H1 (cell line): Measurements from ENCODE around the gene GPD1L. TPM values are rescaled to one million over a fixed set of nuclear protein-coding genes. Genes with fewer than 3 reads are reported as not detected.

ENCODE experiments used
- CTCF ChIA-PET: fragments of 300-600 bp; sonication (Branson Sonifier 250); formaldehyde crosslinking; loops from one replicate; lab custom pipeline; 2021; ENCODE audit not compliant: partially characterized antibody; lab: Charles Lee
- POLR2A ChIA-PET: fragments of 300-600 bp; sonication (Branson Sonifier 250); formaldehyde crosslinking; loops from one replicate; lab custom pipeline; 2021; ENCODE audit warnings: inconsistent platforms; ENCODE audit not compliant: partially characterized antibody; lab: Charles Lee
- DNase-seq, 2 experiments: peaks; one replicate each; pipeline versions ENCODE4 v3.0.0 to v3.0.0-alpha.2; 2010 to 2022; ENCODE audit warnings: low spot score in 2 of 2, low read depth in 1 of 2, mixed read lengths in 1 of 2
- FAIRE-seq: peaks from 2 replicates; lab custom pipeline; 2011; peaks lifted over from hg19 to GRCh38; lab: Jason Lieb, UNC
- H2AFZ ChIP-seq: 2 replicates; pipeline ENCODE4 v1.8.1; 2012; ENCODE audit warnings: low read length, inconsistent platforms
- H2AK5ac ChIP-seq: 2 replicates; pipeline ENCODE4 v1.6.1; 2013; ENCODE audit warnings: low read depth, low read length
- H2BK120ac ChIP-seq: replicated peaks from 2 replicates; pipeline ENCODE3; 2013; ENCODE audit warnings: low read depth, low read length, inconsistent platforms
- H2BK12ac ChIP-seq: 2 replicates; pipeline ENCODE4 v1.6.1; 2013; ENCODE audit warnings: low read depth, low read length
- H2BK15ac ChIP-seq: 2 replicates; pipeline ENCODE4 v1.6.1; 2013; ENCODE audit warnings: low read length
- H2BK20ac ChIP-seq: 2 replicates; pipeline ENCODE4 v1.6.1; 2013; ENCODE audit warnings: low read length
- H2BK5ac ChIP-seq: 2 replicates; pipeline ENCODE4 v1.6.1; 2013; ENCODE audit warnings: low read depth, low read length
- H3K14ac ChIP-seq: 2 replicates; pipeline ENCODE4 v1.6.1; 2013; ENCODE audit warnings: inconsistent platforms; ENCODE audit not compliant: insufficient read length
- H3K18ac ChIP-seq: 2 replicates; pipeline ENCODE4 v1.6.1; 2013; ENCODE audit warnings: low read length; ENCODE audit errors: extremely low read depth
- H3K23ac ChIP-seq: 2 replicates; pipeline ENCODE4 v1.6.1; 2013; ENCODE audit warnings: inconsistent platforms; ENCODE audit not compliant: insufficient read length
- H3K23me2 ChIP-seq: 2 replicates; pipeline ENCODE4 v1.6.1; 2013; ENCODE audit warnings: low read depth, low read length
- H3K27ac ChIP-seq: 2 replicates; pipeline ENCODE4 v1.6.1; 2011; ENCODE audit warnings: low read depth, low read length, inconsistent platforms
- H3K27me3 ChIP-seq, 4 experiments: replicated peaks in 1 of 4; 1 replicate in 1 of 4; 2 replicates in 3 of 4; pipeline versions ENCODE4 v1.6.1 to v1.8.1; 2011 to 2013; ENCODE audit warnings: low read length in 3 of 4, mild to moderate bottlenecking in 3 of 4, inconsistent platforms in 2 of 4, mixed read lengths in 2 of 4, moderate library complexity in 1 of 4; ENCODE audit not compliant: control insufficient read depth in 3 of 4, insufficient read depth in 3 of 4; ENCODE audit errors: extremely low read depth in 1 of 4
- H3K36me3 ChIP-seq, 4 experiments: 2 replicates each; pipeline versions ENCODE4 v1.6.1 to v1.8.1; 2011 to 2013; ENCODE audit warnings: mild to moderate bottlenecking in 4 of 4, low read length in 3 of 4, moderate library complexity in 2 of 4, control low read depth in 1 of 4, inconsistent platforms in 1 of 4; ENCODE audit not compliant: insufficient read depth in 4 of 4, control insufficient read depth in 2 of 4
- H3K4ac ChIP-seq: replicated peaks from 2 replicates; pipeline ENCODE3; 2013; ENCODE audit warnings: low read length, low read depth, mixed read lengths, inconsistent platforms; ENCODE audit not compliant: insufficient read length
- H3K4me1 ChIP-seq, 4 experiments: replicated peaks in 1 of 4; 1 replicate in 1 of 4; 2 replicates in 3 of 4; pipeline versions ENCODE4 v1.6.1 to v1.8.1; 2011 to 2013; ENCODE audit warnings: low read length in 3 of 4, inconsistent platforms in 2 of 4, mixed read lengths in 1 of 4; ENCODE audit not compliant: insufficient read depth in 4 of 4, control insufficient read depth in 3 of 4
- H3K4me2 ChIP-seq, 2 experiments: 2 replicates each; pipeline versions ENCODE4 v1.6.1 to v1.8.1; 2011 to 2013; ENCODE audit warnings: low read depth in 2 of 2, low read length in 2 of 2, control low read depth in 1 of 2, inconsistent platforms in 1 of 2, mild to moderate bottlenecking in 1 of 2; ENCODE audit not compliant: insufficient read depth in 1 of 2
- H3K4me3 ChIP-seq, 4 experiments: fragments of 200-600, 300-600 bp in 1 of 4; sonication (generic), shearing (Covaris generic), sonication (Bioruptor Twin) in 1 of 4; 2 replicates each; pipeline versions ENCODE4 v1.5.1 to v1.8.1; 2011 to 2016; ENCODE audit warnings: low read length in 4 of 4, low read depth in 3 of 4, control low read depth in 2 of 4, inconsistent platforms in 2 of 4, mild to moderate bottlenecking in 2 of 4, mixed read lengths in 1 of 4, moderate library complexity in 1 of 4; ENCODE audit not compliant: insufficient read depth in 2 of 4; ENCODE audit errors: extremely low read depth in 1 of 4
- H3K56ac ChIP-seq: replicated peaks from 2 replicates; pipeline ENCODE3; 2013; ENCODE audit warnings: low read depth, mild to moderate bottlenecking, mixed read lengths, low read length, inconsistent platforms; ENCODE audit not compliant: insufficient read length
- H3K79me1 ChIP-seq: 2 replicates; pipeline ENCODE4 v1.6.1; 2013; ENCODE audit warnings: low read depth, low read length, control low read depth
- H3K79me2 ChIP-seq, 2 experiments: 2 replicates each; pipeline versions ENCODE4 v1.6.1 to v1.8.1; 2012 to 2013; ENCODE audit warnings: low read length in 2 of 2, mild to moderate bottlenecking in 2 of 2, inconsistent platforms in 1 of 2; ENCODE audit not compliant: insufficient read depth in 2 of 2, control insufficient read depth in 1 of 2
- H3K9ac ChIP-seq, 4 experiments: replicated peaks in 1 of 4; 1 replicate in 1 of 4; 2 replicates in 3 of 4; pipeline versions ENCODE4 v1.6.1 to v1.8.1; 2011 to 2013; ENCODE audit warnings: low read depth in 3 of 4, low read length in 3 of 4, control low read depth in 2 of 4, mild to moderate bottlenecking in 2 of 4, moderate library complexity in 2 of 4, inconsistent platforms in 1 of 4; ENCODE audit errors: extremely low read depth in 1 of 4
- H3K9me3 ChIP-seq, 2 experiments: 2 replicates each; pipeline versions ENCODE4 v1.6.1 to v1.8.1; 2012 to 2013; ENCODE audit warnings: mild to moderate bottlenecking in 2 of 2, moderate library complexity in 2 of 2, control low read depth in 1 of 2, inconsistent platforms in 1 of 2, low read depth in 1 of 2, low read length in 1 of 2, mixed read lengths in 1 of 2; ENCODE audit not compliant: insufficient read depth in 2 of 2
- H4K20me1 ChIP-seq, 2 experiments: replicated peaks in 1 of 2; 2 replicates each; pipeline versions ENCODE3 to v1.8.1; 2011 to 2013; ENCODE audit warnings: inconsistent platforms in 2 of 2, low read length in 2 of 2, mild to moderate bottlenecking in 1 of 2; ENCODE audit not compliant: insufficient read depth in 2 of 2, control insufficient read depth in 1 of 2
- H4K5ac ChIP-seq: 2 replicates; pipeline ENCODE4 v1.6.1; 2013; ENCODE audit warnings: low read length, low read depth, mixed read lengths, inconsistent platforms; ENCODE audit not compliant: insufficient read length
- H4K8ac ChIP-seq: 2 replicates; pipeline ENCODE4 v1.8.0; 2013; ENCODE audit warnings: mild to moderate bottlenecking, moderate library complexity, low read length, inconsistent platforms; ENCODE audit not compliant: insufficient read depth; ENCODE audit errors: extremely low read depth
- H4K91ac ChIP-seq: replicated peaks from 2 replicates; pipeline ENCODE3; 2013; ENCODE audit warnings: low read length, mixed read lengths, inconsistent platforms; ENCODE audit not compliant: insufficient read length
- ATF2 ChIP-seq: IDR thresholded peaks from 2 replicates; pipeline ENCODE4 v1.6.1; 2012; ENCODE audit warnings: low read length, inconsistent platforms
- CTCF ChIP-seq, 3 experiments: IDR thresholded peaks; 1 replicate in 2 of 3; 2 replicates in 1 of 3; pipeline versions ENCODE4 v1.5.1 to v1.6.1; 2011; ENCODE audit warnings: low read length in 3 of 3, mild to moderate bottlenecking in 3 of 3, inconsistent platforms in 2 of 3, low read depth in 1 of 3, moderate library complexity in 1 of 3; ENCODE audit not compliant: insufficient read depth in 1 of 3; ENCODE audit errors: control extremely low read depth in 1 of 3
- HDAC6 ChIP-seq: IDR thresholded peaks from one replicate; pipeline ENCODE4 v1.7.1; 2012; ENCODE audit warnings: low read depth, mild to moderate bottlenecking, inconsistent platforms, low read length, moderate library complexity
- SIN3A ChIP-seq, 2 experiments: IDR thresholded peaks in 1 of 2; conservative IDR thresholded peaks in 1 of 2; 2 replicates each; pipeline ENCODE4 v1.6.1; 2011 to 2012; ENCODE audit warnings: low read length in 2 of 2, improper control_type of control experiment in 1 of 2, low read depth in 1 of 2, mild to moderate bottlenecking in 1 of 2
- SP1 ChIP-seq: IDR thresholded peaks from 2 replicates; pipeline ENCODE4 v1.6.1; 2011; ENCODE audit warnings: low read depth, low read length
- SUZ12 ChIP-seq: fragments of 200-600 bp; sonication (generic); IDR thresholded peaks from 2 replicates; pipeline ENCODE4 v1.6.1; 2012; ENCODE audit warnings: mild to moderate bottlenecking, inconsistent platforms, low read length, moderate library complexity, mixed read lengths
- TBP ChIP-seq: IDR thresholded peaks from 2 replicates; pipeline ENCODE4 v1.6.1; 2011; ENCODE audit warnings: low read depth, low read length, improper control_type of control experiment
- WGBS, 2 experiments: shearing (Covaris generic) in 1 of 2; methylation state at CpG; one replicate each; pipeline versions ENCODE4 v1.1.6 to v1.1.7; 2013 to 2015; ENCODE audit warnings: low lambda C conversion rate in 2 of 2, mixed read lengths in 2 of 2, inconsistent platforms in 1 of 2, low coverage in 1 of 2, missing lambda C conversion rate in 1 of 2; ENCODE audit not compliant: insufficient replicate concordance in 2 of 2, insufficient coverage in 1 of 2, insufficient read length in 1 of 2; ENCODE audit errors: extremely low coverage in 1 of 2, missing lambda C conversion rate in 1 of 2; 5-methylcytosine and 5-hydroxymethylcytosine counted together
- polyA plus RNA-seq, 7 experiments: library from polyadenylated mRNA; depleted of rRNA in 3 of 7; stranded (reverse) in 5 of 7; unstranded in 2 of 7; fragments of >200 nt in 5 of 7; fragments of 200-250 nt in 2 of 7; gene quantifications; 1 replicate in 5 of 7; 2 replicates in 1 of 7; 4 replicates in 1 of 7; pipeline versions ENCODE4 v1.2.1 to v1.2.3, GENCODE V29; 2011 to 2013; ENCODE audit warnings: missing spikeins in 2 of 7, mixed read lengths in 2 of 7
- total RNA-seq: library from RNA; stranded (reverse); fragmentation: NEBNext Ultra II Directional; extraction: Animal tissue kit (Norgen Biotek cat#: 25700); gene quantifications from 2 replicates; pipeline ENCODE4 v1.2.1, GENCODE V29; 2021

Gene GPD1L
- total and polyA plus RNA-seq, 2 of the 8 experiments (the other 6 are each of a cell fraction or from before 2014, with no cell fraction given) = 2.4 to 8.4 TPM

GRCh38 chr3:32077260-32078084 is 28.9 kb upstream of the GPD1L start:
- Histone ChIP-seq H2BK15ac (no peak overlapping the region), H3K9me3 (no peaks in the 10 kb centered on the region), H3K4me1 (no peaks in the 10 kb centered on the region), H3K9ac (no peak overlapping the region), H3K4me2 (no peak overlapping the region), H4K8ac (no peak overlapping the region; the same call in 1 of the 2 replicates), H3K23ac (no peak overlapping the region), H3K27me3 (no peaks in the 10 kb centered on the region), H3K56ac (no peak overlapping the region), H3K27ac (no peak overlapping the region), H2AK5ac (no peak overlapping the region), H2BK12ac (no peak overlapping the region), H3K36me3 (no peaks in the 10 kb centered on the region), H3K4me3 (no peak overlapping the region), H4K91ac (no peak overlapping the region), H3K79me1 (no peaks in the 10 kb centered on the region), H3K14ac (no peak overlapping the region), H4K5ac (no peak overlapping the region), H3K23me2 (no peaks in the 10 kb centered on the region), H2AFZ (peak overlapping the region; percentile 82), H2BK120ac (no peak overlapping the region), H2BK5ac (no peak overlapping the region), H3K4ac (no peak overlapping the region), H3K79me2 (no peaks in the 10 kb centered on the region), H3K18ac (no peak overlapping the region), H4K20me1 (no peaks in the 10 kb centered on the region), H2BK20ac (no peak overlapping the region)
- DNase-seq (peak in 1 of 2 experiments; percentile 45), FAIRE-seq (no peak)
- ChIA-PET CTCF (interaction anchor here (0.7 kb wide), 1 partner anchor 66 kb away, joined by 4 read pairs; no protein-coding TSS in a partner anchor), POLR2A (no interaction called here)
- WGBS, 2 experiments = 80% methylated on average over 14 of the region's 14 CpGs; no CpG with 5 or more reads in 1 of the 2 experiments
- TF ChIP-seq CTCF (IDR thresholded peaks at IDR 0.05; ENCODE audit: control extremely low read depth in 1 of 3, insufficient read depth in 1 of 3, low read depth in 1 of 3, low read length in 3 of 3) = no peak
- no peak for TF ChIP-seq SIN3A (conservative IDR thresholded peaks at IDR 0.05 in 1 of 2, IDR thresholded peaks at IDR 0.05 in 1 of 2; ENCODE audit: low read depth in 1 of 2, low read length in 2 of 2)
- TF ChIP-seq SP1 = no peak
- TF ChIP-seq SUZ12 = no peak
- TF ChIP-seq HDAC6 = no peak
- no peak for TF ChIP-seq TBP
- TF ChIP-seq ATF2 = no peak
